C1 segment of cervical spinal cord (tissue), 14 donors: ENCODE data around the gene UCN.
"Not testable (repeated sequence)": the region's sequence is repeated elsewhere in the genome, so short reads cannot be mapped to it uniquely, and the experiment has no call there.

ENCODE experiments used
- DNase-seq, 14 donors: peaks; one replicate each; lab custom pipeline; 2025; lab: John Stamatoyannopoulos, UW

UCN gene

GRCh38 chr2:27285481-27285880, 22.8 kb downstream of the UCN start:
- no peak for DNase-seq

- DNase-seq, result no peak
Observed at GRCh38 chr2:27284996-27285395, 23.2 kb downstream of the UCN start.

GRCh38 chr2:27282892-27283291, 25.4 kb downstream of the UCN start:
- DNase-seq, result no peak

DNA sequence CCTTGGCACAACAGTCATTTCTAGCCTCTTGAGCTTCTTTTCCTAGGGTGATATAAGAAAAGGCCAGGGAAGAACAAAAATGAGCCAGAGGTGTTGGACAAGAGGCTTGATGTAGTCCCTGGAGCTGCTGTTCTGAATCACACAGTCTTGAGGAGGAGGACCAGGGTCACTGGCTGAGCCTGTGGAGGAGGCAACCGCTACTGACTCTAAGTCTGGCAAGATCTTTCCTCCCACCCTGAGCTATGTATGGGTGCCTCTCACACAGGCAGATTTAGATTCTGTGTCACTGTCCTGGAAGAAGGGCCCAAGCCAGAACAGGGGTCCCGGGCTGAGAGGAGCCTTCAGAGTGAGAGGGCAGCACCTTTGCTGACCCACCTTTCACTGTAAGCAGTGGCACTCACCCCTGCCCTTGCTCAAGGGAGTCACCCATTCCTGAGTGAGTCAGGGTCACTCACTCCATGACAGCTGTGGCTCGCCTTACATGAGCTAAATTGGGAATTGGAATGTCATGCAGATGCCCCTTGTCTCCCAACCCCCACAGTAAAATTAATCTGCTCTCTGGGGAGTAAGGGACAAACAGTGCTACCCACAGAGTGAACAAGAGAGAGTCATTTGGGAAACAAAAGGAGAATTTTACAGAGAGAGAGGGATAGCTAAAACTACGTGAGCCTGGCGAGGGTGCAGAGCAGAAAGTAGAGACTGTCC, 26.2 kb downstream of the UCN start, which contains the start of gene TRIM54:
TRIM54 (plus strand) TSS at position 575 of the 705 bp plus-strand sequence. CDS start 303 bp downstream, outside the sequence.
- DNase-seq, result no peak

DNA sequence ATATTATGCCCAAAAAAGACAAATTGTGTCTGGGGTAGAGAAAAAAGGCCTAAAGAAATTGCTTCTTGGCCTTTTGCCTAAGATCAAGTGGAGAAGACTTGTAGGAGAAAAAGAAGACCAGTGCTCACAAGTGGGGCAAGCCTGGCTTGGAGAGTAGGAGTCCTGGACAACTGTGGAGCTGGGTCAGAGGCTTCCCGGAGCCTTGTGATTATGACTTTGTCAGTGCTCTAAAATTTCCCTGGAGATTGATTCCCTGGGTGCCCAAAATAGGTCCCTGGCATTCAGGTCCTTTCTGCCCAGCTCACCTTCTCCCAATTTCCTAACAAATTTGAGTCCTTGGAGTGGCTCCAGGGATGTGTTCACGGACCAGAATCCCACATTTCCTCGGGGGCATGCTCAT, 26.8 kb downstream of the UCN start:
- DNase-seq, result no peak

GRCh38 chr2:27280826-27281225, 27.4 kb downstream of the UCN start:
- no peak for DNase-seq

DNA sequence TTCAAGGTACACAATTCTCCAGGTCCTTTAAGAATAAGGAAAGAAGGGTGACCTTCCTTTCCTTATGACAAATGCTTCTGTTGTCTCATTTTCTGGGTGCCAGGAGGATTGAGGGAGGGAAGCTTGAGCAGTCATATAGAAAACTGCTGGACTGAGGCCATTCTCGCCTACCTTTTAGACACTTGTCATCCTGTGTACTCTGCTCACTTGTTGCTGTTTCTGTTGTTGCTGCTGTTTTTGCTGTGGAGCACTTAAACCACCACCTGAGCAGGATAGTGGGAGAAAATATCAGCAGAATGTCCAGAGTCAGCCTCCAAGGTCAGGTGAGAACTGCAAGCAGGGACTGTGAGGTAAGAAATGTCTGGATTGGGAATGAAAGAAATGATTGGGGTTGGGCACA, 30.2 kb downstream of the UCN start:
- DNase-seq, result no peak

- no peak for DNase-seq
Observed at GRCh38 chr2:27275211-27276150, 32.8 kb downstream of the UCN start, which contains the start of gene DNAJC5G. TSS of gene DNAJC5G (plus strand) at chr2:27275433. CDS start at chr2:27276729, 1,296 bp downstream.

- DNase-seq, result not testable (repeated sequence)
Observed at GRCh38 chr2:27272537-27273522, 35.4 kb downstream of the UCN start.

DNA sequence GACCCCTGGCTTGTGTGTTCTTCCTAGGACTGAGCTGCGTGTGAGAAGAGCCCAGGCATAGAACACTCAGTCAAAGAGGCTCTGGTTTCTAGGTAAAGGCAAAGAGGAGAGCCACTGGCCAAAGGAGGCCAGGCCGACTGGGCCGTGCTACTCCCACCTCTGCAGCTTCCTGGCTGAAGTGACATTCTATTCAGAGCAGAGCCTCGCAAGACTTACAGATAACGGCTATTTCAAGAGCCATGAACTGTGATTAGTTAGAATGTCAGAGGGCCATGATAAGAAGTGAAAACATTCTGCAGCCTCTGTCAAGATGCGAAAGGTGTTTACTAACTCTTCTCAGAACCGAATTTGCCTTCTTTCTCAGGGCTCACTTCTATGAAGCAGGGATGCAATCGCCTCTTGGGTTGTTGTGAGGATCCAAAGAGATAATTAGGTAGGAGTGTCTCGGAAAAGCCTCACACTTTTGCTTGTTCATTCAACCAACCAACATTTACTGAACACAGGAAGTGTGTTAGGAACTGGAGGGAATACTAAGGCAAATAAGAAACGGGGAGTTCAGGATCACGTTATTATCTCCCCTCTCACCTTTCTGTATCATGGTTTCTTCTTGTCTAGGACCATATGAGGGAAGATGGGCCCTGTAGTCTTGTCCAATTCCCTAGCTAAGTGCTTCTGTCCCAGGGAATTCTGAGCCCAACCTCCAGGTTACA, 36.5 kb downstream of the UCN start:
- DNase-seq, result no peak

GRCh38 chr2:27270670-27271069, 37.6 kb downstream of the UCN start:
- no peak for DNase-seq

GRCh38 chr2:27270131-27270530, 38.1 kb downstream of the UCN start:
- no peak for DNase-seq

DNA sequence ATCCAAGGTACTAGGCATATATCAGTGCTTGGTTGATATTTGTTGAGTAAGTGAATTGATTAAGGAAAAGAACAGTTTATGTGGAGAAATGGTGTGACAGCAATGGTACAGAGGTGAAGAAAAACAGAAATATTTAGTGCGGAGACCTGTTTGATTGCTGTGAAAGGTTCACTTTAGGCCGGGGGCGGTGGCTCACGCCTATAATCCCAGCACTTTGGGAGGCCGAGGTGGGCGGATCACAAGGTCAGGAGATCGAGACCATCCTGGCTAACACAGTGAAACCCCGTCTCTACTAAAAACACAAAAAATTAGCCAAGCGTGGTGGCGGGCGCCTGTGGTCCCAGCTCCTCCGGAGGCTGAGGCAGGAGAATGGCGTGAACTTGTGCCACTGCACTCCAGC, 39.9 kb downstream of the UCN start:
- not testable (repeated sequence) for DNase-seq

- DNase-seq, result no peak
Observed at GRCh38 chr2:27265536-27265870, 42.7 kb downstream of the UCN start.

GRCh38 chr2:27264753-27265535, 43.3 kb downstream of the UCN start:
- peak in 4 of 14 donors; percentile 4 to 18 (median 4) for DNase-seq

DNA sequence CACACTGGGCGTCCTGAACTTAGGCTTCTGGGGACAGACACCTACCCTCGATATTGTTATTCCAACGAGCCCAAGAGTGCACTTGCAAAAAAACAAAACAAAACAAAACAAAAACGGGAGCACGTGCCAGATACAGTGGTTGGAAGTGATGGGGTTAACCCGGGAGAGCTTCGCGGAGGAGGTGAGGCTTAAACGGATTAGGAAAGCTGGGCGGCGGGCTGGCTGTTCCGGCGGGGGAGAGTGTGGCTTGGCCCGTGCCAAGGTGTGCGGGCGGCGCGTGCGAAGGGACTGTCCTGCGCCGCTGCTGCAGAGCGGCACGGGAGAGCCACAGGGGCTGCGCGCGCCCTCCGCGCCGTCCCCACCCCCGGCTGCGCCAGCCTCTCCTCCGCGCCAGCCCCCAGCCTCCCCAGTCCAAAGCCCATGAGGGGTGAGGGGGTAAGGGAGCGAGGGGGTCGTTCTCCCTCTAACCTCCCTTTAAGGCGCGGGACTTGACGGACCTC, 43.9 kb downstream of the UCN start:
- DNase-seq, result no peak

DNA sequence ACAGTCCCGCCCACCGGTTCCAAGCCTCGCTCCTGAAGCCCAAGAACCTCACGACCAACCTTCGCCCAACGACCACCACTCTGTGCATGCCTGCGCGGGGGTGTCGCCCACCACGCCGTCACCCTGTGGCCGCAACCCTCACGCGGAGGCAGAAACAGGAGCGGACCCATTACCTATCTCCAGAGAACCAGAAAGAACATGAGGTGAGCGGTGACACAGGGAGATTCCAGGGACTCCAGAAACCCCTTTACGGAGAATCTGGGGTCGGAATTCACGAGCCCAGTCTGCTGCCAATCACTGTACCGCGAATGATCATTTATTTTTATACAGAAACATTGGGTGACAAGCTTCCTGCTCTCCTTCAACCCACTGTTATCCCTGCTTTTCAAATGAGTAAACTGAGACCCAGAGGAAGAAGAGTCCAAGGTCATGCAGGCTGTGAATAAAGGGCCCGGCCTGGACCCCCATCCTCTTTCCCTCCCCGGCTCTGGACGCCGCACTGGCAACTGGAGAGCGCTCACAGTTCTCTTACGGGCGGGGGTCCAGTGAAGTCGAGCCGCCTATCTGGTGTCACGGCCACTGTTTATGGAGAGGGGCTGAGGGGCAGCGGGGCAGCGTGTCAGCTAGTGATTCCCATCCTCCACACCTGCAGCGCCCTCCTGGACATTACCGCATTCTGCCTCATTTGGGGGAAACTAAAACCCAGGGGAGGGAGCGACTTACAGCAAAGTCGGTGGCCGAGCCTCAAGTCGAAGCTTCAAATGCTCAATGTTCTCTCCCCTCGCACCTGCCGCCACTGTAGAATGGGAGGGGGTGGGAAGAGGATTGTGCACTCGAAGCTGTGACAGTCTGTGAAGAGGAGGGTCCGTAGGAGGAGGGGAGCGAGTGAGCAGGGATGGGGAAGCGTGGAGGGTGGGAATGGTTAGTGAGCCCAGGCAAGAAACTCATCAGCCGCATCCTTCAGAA, 44.7 kb downstream of the UCN start:
- DNase-seq, result no peak
